ENCODE data around the gene GRAP. TPM values are rescaled to one million over a fixed set of nuclear protein-coding genes. Genes with fewer than 3 reads are reported as not detected.
"Not testable (repeated sequence)": the region's sequence is repeated elsewhere in the genome, so short reads cannot be mapped to it uniquely, and the experiment has no call there.

Gene GRAP
- 1 to 10 TPM in 1 of 8 experiments, under 1 TPM in 6, not detected in 1; 0.33 to 1.5 (median 0.50) TPM for total RNA-seq

- H3K4me1 ChIP-seq (replicated peaks in 1 of 2); ATAC-seq (replicated peaks in 6 of 8); H3K27ac ChIP-seq; in situ Hi-C loops (cut with MboI; ENCODE audit: low pct_unique_long_range_greater_than_20kb in 2 of 9, low sequenced_read_pairs in 9 of 9, unreplicated experiment in 9 of 9); H3K4me3 ChIP-seq: not testable (repeated sequence)
- no CpG with 5 or more reads among the region's 12 CpGs for WGBS, 10 experiments
Observed at GRCh38 chr17:19046782-19047375, at the start of gene GRAP. GRAP (minus strand) TSS chr17:19046957; CDS start chr17:19046926, 31 bp downstream.

GRCh38 chr17:19093684-19094438, 47.1 kb upstream of the GRAP start:
- no CpG with 5 or more reads among the region's 15 CpGs for WGBS, 10 experiments
- peak in 5 of 8 experiments; percentile 85 to 94 (median 91) for ATAC-seq (replicated peaks in 6 of 8)
- H3K4me3 ChIP-seq; H3K27ac ChIP-seq; in situ Hi-C loops (cut with MboI; ENCODE audit: low pct_unique_long_range_greater_than_20kb in 2 of 9, low sequenced_read_pairs in 9 of 9, unreplicated experiment in 9 of 9); H3K4me1 ChIP-seq (replicated peaks in 1 of 2): not testable (repeated sequence)

- in situ Hi-C loops (cut with MboI; ENCODE audit: low pct_unique_long_range_greater_than_20kb in 2 of 9, low sequenced_read_pairs in 9 of 9, unreplicated experiment in 9 of 9); H3K4me3 ChIP-seq; H3K4me1 ChIP-seq (replicated peaks in 1 of 2); H3K27ac ChIP-seq: not testable (repeated sequence)
- no CpG with 5 or more reads among the region's 15 CpGs for WGBS, 10 experiments
- ATAC-seq (replicated peaks in 6 of 8): peak in 3 of 8 experiments; percentile 5 to 75 (median 69)
Observed at GRCh38 chr17:19092737-19093683, 46.3 kb upstream of the GRAP start.

GRCh38 chr17:19090058-19090772, 43.5 kb upstream of the GRAP start:
- H3K4me3 ChIP-seq; in situ Hi-C loops (cut with MboI; ENCODE audit: low pct_unique_long_range_greater_than_20kb in 2 of 9, low sequenced_read_pairs in 9 of 9, unreplicated experiment in 9 of 9); H3K27ac ChIP-seq; ATAC-seq (replicated peaks in 6 of 8); H3K4me1 ChIP-seq (replicated peaks in 1 of 2): not testable (repeated sequence)
- WGBS, 10 experiments: no CpG with 5 or more reads among the region's 13 CpGs

GRCh38 chr17:19088804-19089685, 42.3 kb upstream of the GRAP start:
- H3K27ac ChIP-seq; in situ Hi-C loops (cut with MboI; ENCODE audit: low pct_unique_long_range_greater_than_20kb in 2 of 9, low sequenced_read_pairs in 9 of 9, unreplicated experiment in 9 of 9); H3K4me1 ChIP-seq (replicated peaks in 1 of 2); H3K4me3 ChIP-seq: not testable (repeated sequence)
- no CpG with 5 or more reads among the region's 77 CpGs for WGBS, 10 experiments
- ATAC-seq (replicated peaks in 6 of 8): peak; percentile 57 to 92 (median 72)

- peak in 7 of 8 experiments; percentile 28 to 76 (median 67) for ATAC-seq (replicated peaks in 6 of 8)
- in situ Hi-C loops (cut with MboI; ENCODE audit: low pct_unique_long_range_greater_than_20kb in 2 of 9, low sequenced_read_pairs in 9 of 9, unreplicated experiment in 9 of 9); H3K4me1 ChIP-seq (replicated peaks in 1 of 2); H3K27ac ChIP-seq; H3K4me3 ChIP-seq: not testable (repeated sequence)
- WGBS, 10 experiments: no CpG with 5 or more reads among the region's 3 CpGs
Observed at GRCh38 chr17:19077386-19077785, 30.6 kb upstream of the GRAP start.

GRCh38 chr17:19076398-19077192, 29.8 kb upstream of the GRAP start:
- H3K4me3 ChIP-seq; in situ Hi-C loops (cut with MboI; ENCODE audit: low pct_unique_long_range_greater_than_20kb in 2 of 9, low sequenced_read_pairs in 9 of 9, unreplicated experiment in 9 of 9); H3K4me1 ChIP-seq (replicated peaks in 1 of 2); H3K27ac ChIP-seq: not testable (repeated sequence)
- ATAC-seq (replicated peaks in 6 of 8): peak; percentile 91 to 100 (median 96)
- whole genome bisulfite sequencing, 10 experiments: no CpG with 5 or more reads among the region's 31 CpGs

- in situ Hi-C loops (cut with MboI; ENCODE audit: low pct_unique_long_range_greater_than_20kb in 2 of 9, low sequenced_read_pairs in 9 of 9, unreplicated experiment in 9 of 9); H3K27ac ChIP-seq; H3K4me3 ChIP-seq; H3K4me1 ChIP-seq (replicated peaks in 1 of 2): not testable (repeated sequence)
- ATAC-seq (replicated peaks in 6 of 8): peak; percentile 94 to 99 (median 98)
- no CpG with 5 or more reads among the region's 34 CpGs for WGBS, 10 experiments
Observed at GRCh38 chr17:19070318-19071168, 23.8 kb upstream of the GRAP start.

GRCh38 chr17:19064378-19064777, 17.6 kb upstream of the GRAP start:
- WGBS, 10 experiments: no CpG with 5 or more reads among the region's 17 CpGs
- H3K27ac ChIP-seq; H3K4me1 ChIP-seq (replicated peaks in 1 of 2); in situ Hi-C loops (cut with MboI; ENCODE audit: low pct_unique_long_range_greater_than_20kb in 2 of 9, low sequenced_read_pairs in 9 of 9, unreplicated experiment in 9 of 9); ATAC-seq (replicated peaks in 6 of 8): not testable (repeated sequence)
- H3K4me3 ChIP-seq: peak overlapping the region in 1 of 5 donors; percentile 23

- peak in 3 of 8 experiments; percentile 19 to 56 (median 29) for ATAC-seq (replicated peaks in 6 of 8)
Observed at GRCh38 chr17:19063326-19063956, 16.7 kb upstream of the GRAP start.

More at GRCh38 chr17:19063326-19063956, 16.7 kb upstream of the GRAP start:
- WGBS, 10 experiments: no CpG with 5 or more reads among the region's 44 CpGs
- Histone ChIP-seq H3K27ac (peak overlapping the region; percentile 69 to 84), H3K4me3 (peak overlapping the region; percentile 12 to 31 (median 22))
- H3K4me1 ChIP-seq (replicated peaks in 1 of 2); in situ Hi-C loops (cut with MboI; ENCODE audit: low pct_unique_long_range_greater_than_20kb in 2 of 9, low sequenced_read_pairs in 9 of 9, unreplicated experiment in 9 of 9): not testable (repeated sequence)
